HG02943 (cell line): ENCODE data around the gene CDC42BPA.
"Not testable (repeated sequence)": the region's sequence is repeated elsewhere in the genome, so short reads cannot be mapped to it uniquely, and the experiment has no call there.

Experiments
- ATAC-seq: cut with Tn5 transposase; IDR thresholded peaks from one replicate; pipeline ENCODE4 v1.9.1; 2021; ENCODE audit warnings: mild to moderate bottlenecking, low read depth, moderate library complexity; ENCODE audit not compliant: unreplicated experiment

CDC42BPA gene

GRCh38 chr1:227156520-227156919 is 161.8 kb downstream of the CDC42BPA start:
- no peak for ATAC-seq

- ATAC-seq: no peak
Observed at GRCh38 chr1:227155688-227156087, 162.6 kb downstream of the CDC42BPA start.

GRCh38 chr1:227155004-227155403 is 163.3 kb downstream of the CDC42BPA start:
- ATAC-seq: no peak

GRCh38 chr1:227152525-227152924 is 165.8 kb downstream of the CDC42BPA start:
- ATAC-seq: no peak

GRCh38 chr1:227140376-227140775 is 177.9 kb downstream of the CDC42BPA start:
- ATAC-seq: no peak

GRCh38 chr1:227136210-227136820 is 182.0 kb downstream of the CDC42BPA start:
- no peak for ATAC-seq

- no peak for ATAC-seq
Observed at GRCh38 chr1:227134686-227135314, 183.5 kb downstream of the CDC42BPA start.

- ATAC-seq: not testable (repeated sequence)
Observed at GRCh38 chr1:227132695-227133094, 185.6 kb downstream of the CDC42BPA start.

- no peak for ATAC-seq
Observed at GRCh38 chr1:227131193-227131592, 187.1 kb downstream of the CDC42BPA start.

GRCh38 chr1:227127891-227128290 is 190.4 kb downstream of the CDC42BPA start:
- no peak for ATAC-seq

- ATAC-seq: no peak
Observed at GRCh38 chr1:227125929-227126545, 192.3 kb downstream of the CDC42BPA start.

GRCh38 chr1:227124473-227124872 is 193.8 kb downstream of the CDC42BPA start:
- ATAC-seq: no peak

GRCh38 chr1:227120826-227121225 is 197.5 kb downstream of the CDC42BPA start:
- ATAC-seq: no peak

GRCh38 chr1:227112538-227112937 is 205.8 kb downstream of the CDC42BPA start:
- ATAC-seq: no peak

- no peak for ATAC-seq
Observed at GRCh38 chr1:227111782-227112181, 206.5 kb downstream of the CDC42BPA start.

GRCh38 chr1:227105291-227105690 is 213.0 kb downstream of the CDC42BPA start:
- not testable (repeated sequence) for ATAC-seq

- ATAC-seq: no peak
Observed at GRCh38 chr1:227102056-227102455, 216.2 kb downstream of the CDC42BPA start.

GRCh38 chr1:227094249-227094966 is 223.9 kb downstream of the CDC42BPA start:
- ATAC-seq: no peak

GRCh38 chr1:227093309-227093708 is 225.0 kb downstream of the CDC42BPA start:
- ATAC-seq: no peak

- no peak for ATAC-seq
Observed at GRCh38 chr1:227092069-227092468, 226.2 kb downstream of the CDC42BPA start.

GRCh38 chr1:227086636-227087035 is 231.7 kb downstream of the CDC42BPA start:
- no peak for ATAC-seq
